ENCODE measurements around the gene SYNGR2. TPM values are rescaled to one million over a fixed set of nuclear protein-coding genes. Genes with fewer than 3 reads are reported as not detected.

SYNGR2 gene
- total and polyA plus RNA-seq, 2 donors (not counting 3 experiments of a cell fraction or from before 2014, with no cell fraction given), result 65.9 to 281 TPM

- Histone ChIP-seq H4K20me1 (replicated peaks; ENCODE audit: control insufficient read depth, extremely low read depth, insufficient read depth, low read length) (no peaks in the 10 kb centered on the region), H2AFZ (ENCODE audit: low read depth, low read length) (no peak overlapping the region), H3K9me3 (replicated peaks; ENCODE audit: control insufficient read depth, insufficient read depth, low read length) (no peaks in the 10 kb centered on the region), H3K9me1 (replicated peaks; ENCODE audit: control insufficient read depth, extremely low read depth, insufficient read depth, low read length) (no peaks in the 10 kb centered on the region), H3K36me3 (ENCODE audit: control insufficient read depth in 2 of 2, extremely low read depth in 1 of 2, insufficient read depth in 2 of 2, low read length in 2 of 2) (no peaks in the 10 kb centered on the region), H3K27me3 (ENCODE audit: control insufficient read depth in 2 of 2, insufficient read depth in 2 of 2, low read length in 2 of 2) (no peaks in the 10 kb centered on the region), H3K4me2 (ENCODE audit: insufficient read depth, low read length) (no peak overlapping the region), H3K79me2 (ENCODE audit: control insufficient read depth, insufficient read depth, low read length) (no peaks in the 10 kb centered on the region), H3K4me1 (ENCODE audit: control insufficient read depth, extremely low read depth, insufficient read depth, low read length) (peaks cover 4% of the 10 kb centered on the region), H3K4me3 (replicated peaks in 1 of 3; ENCODE audit: insufficient read depth in 1 of 3, low read depth in 1 of 3, low read length in 3 of 3) (no peak overlapping the region), H3K27ac (ENCODE audit: insufficient read depth, low read depth, low read length) (no peak overlapping the region), H3K9ac (replicated peaks; ENCODE audit: extremely low read depth, insufficient read depth, low read length) (no peak overlapping the region)
- intact Hi-C loops (cut with micrococcal nuclease), result no loop called here
- TF ChIP-seq GATA2 (IDR thresholded peaks at IDR 0.05; ENCODE audit: insufficient read depth, insufficient read length, low read depth, low read length), result no peak
- TF ChIP-seq, protein P1, sequence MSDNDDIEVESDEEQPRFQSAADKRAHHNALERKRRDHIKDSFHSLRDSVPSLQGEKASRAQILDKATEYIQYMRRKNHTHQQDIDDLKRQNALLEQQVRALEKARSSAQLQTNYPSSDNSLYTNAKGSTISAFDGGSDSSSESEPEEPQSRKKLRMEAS (IDR thresholded peaks at IDR 0.05; ENCODE audit: insufficient read depth, insufficient read length), result no peak
- no peak for TF ChIP-seq POLR2A (IDR thresholded peaks at IDR 0.05; ENCODE audit: low read depth, low read length)
- TF ChIP-seq MYC (IDR thresholded peaks at IDR 0.05; ENCODE audit: low read depth, low read length), result no peak
- TF ChIP-seq, protein P2, sequence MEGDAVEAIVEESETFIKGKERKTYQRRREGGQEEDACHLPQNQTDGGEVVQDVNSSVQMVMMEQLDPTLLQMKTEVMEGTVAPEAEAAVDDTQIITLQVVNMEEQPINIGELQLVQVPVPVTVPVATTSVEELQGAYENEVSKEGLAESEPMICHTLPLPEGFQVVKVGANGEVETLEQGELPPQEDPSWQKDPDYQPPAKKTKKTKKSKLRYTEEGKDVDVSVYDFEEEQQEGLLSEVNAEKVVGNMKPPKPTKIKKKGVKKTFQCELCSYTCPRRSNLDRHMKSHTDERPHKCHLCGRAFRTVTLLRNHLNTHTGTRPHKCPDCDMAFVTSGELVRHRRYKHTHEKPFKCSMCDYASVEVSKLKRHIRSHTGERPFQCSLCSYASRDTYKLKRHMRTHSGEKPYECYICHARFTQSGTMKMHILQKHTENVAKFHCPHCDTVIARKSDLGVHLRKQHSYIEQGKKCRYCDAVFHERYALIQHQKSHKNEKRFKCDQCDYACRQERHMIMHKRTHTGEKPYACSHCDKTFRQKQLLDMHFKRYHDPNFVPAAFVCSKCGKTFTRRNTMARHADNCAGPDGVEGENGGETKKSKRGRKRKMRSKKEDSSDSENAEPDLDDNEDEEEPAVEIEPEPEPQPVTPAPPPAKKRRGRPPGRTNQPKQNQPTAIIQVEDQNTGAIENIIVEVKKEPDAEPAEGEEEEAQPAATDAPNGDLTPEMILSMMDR (IDR thresholded peaks at IDR 0.05; ENCODE audit: extremely low read depth in 1 of 2, insufficient read depth in 1 of 2, low read depth in 1 of 2, low read length in 2 of 2), result no peak
- no peak for TF ChIP-seq POLR2AphosphoS5 (IDR thresholded peaks at IDR 0.05; ENCODE audit: insufficient read depth, low read depth, low read length)
- no peak for TF ChIP-seq JUN (IDR thresholded peaks at IDR 0.05; ENCODE audit: borderline replicate concordance, insufficient read depth, insufficient read length, low read depth)
- no peak for TF ChIP-seq FOS (IDR thresholded peaks at IDR 0.05; ENCODE audit: borderline replicate concordance, insufficient read depth, low read length)
- TF ChIP-seq EZH2 (IDR thresholded peaks at IDR 0.05; ENCODE audit: borderline replicate concordance, low read depth, low read length, severe bottlenecking), result no peak
- BruUV-seq (replicated peaks), result no TSS peak
- dilution Hi-C loops (cut with MboI; ENCODE audit: extremely low pct_ligation_motif_present, low sequenced_read_pairs), result no loop called here
- DNase-seq (ENCODE audit: low read depth, low spot score) (no peak), FAIRE-seq (no peak)
- ChIA-PET CTCF (interaction anchor here (1.1 to 3.1 kb wide), 7 partner anchors 9 to 116 kb away, joined by 3 to 18 read pairs (median 6); partner anchors contain the start of genes AFMID and TK1), POLR2A (no interaction called here)
Measured at GRCh38 chr17:78135858-78136500, 32.4 kb upstream of the SYNGR2 start.

Measured in endothelial cell of umbilical vein (primary cell).